GM12874 (cell line): ENCODE data around the gene POU2AF2.

Experiments used
- TF ChIP-seq, protein P1 (sequence below): IDR thresholded peaks from 2 replicates; pipeline ENCODE4 v1.5.1; 2011; ENCODE audit warnings: low read depth, mild to moderate bottlenecking, control low read depth, low read length, moderate library complexity; ENCODE audit not compliant: insufficient read depth

The POU2AF2 gene

DNA sequence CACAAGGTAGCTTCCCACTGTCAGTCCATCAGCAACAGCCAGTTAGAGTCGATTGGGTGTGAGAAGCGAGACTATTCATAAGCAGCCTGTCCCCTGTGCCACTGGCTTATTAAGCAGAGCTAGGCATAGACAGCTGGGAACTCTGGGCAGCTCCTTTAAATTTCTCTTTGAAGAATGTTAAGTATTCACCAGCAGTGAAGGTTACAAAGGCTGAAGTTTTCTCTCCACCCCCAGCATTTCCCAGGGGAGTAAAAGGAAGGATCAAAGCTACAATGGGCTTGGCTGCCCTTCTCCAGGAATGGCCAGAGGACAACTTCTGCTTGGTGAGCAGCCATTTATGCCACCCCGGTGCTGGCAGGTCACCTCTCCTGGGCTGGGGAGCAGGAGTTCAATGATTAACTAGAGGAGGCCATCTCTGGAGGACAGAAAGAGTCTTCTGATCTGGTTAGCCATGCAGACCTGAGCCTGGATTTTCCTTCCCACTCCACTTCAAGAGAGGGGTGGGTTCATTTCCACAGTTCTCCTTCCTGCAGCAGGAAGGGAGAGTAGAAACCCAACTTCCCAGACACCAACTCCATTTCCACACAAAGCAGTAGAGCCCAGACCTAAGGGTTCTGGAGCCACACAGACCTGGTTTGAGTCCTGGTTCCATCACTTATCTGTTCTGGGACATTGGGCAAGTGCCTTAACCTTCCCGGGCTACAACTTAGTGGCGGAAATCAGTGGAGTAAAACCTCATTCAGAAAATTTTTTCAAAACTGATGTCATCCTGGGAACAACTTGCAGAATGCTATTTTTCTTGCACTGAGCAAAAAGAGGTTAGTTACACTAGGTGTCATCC is 75.4 kb downstream of the POU2AF2 start:
- TF ChIP-seq, protein P1, sequence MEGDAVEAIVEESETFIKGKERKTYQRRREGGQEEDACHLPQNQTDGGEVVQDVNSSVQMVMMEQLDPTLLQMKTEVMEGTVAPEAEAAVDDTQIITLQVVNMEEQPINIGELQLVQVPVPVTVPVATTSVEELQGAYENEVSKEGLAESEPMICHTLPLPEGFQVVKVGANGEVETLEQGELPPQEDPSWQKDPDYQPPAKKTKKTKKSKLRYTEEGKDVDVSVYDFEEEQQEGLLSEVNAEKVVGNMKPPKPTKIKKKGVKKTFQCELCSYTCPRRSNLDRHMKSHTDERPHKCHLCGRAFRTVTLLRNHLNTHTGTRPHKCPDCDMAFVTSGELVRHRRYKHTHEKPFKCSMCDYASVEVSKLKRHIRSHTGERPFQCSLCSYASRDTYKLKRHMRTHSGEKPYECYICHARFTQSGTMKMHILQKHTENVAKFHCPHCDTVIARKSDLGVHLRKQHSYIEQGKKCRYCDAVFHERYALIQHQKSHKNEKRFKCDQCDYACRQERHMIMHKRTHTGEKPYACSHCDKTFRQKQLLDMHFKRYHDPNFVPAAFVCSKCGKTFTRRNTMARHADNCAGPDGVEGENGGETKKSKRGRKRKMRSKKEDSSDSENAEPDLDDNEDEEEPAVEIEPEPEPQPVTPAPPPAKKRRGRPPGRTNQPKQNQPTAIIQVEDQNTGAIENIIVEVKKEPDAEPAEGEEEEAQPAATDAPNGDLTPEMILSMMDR = no peak

DNA sequence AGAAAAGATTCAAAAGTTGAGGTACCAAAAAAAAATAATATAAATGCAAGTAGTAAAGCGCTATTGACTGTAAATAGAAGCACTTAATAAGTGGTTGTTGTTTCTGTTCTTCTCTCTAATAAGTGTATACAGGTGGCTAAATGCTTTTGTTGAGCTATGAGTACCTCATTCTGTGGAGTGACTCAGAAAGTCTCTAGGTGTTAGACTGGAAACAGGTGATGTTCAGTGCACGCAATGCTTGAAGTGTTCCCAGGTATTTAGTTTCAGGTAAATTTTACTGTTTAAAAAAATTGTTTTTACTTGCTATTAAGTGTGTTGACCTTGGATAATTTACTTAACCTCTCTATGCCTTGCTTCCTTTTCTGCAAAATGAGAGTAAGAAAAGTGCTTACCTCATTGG is 77.0 kb downstream of the POU2AF2 start:
- TF ChIP-seq, protein P1 = no peak

DNA sequence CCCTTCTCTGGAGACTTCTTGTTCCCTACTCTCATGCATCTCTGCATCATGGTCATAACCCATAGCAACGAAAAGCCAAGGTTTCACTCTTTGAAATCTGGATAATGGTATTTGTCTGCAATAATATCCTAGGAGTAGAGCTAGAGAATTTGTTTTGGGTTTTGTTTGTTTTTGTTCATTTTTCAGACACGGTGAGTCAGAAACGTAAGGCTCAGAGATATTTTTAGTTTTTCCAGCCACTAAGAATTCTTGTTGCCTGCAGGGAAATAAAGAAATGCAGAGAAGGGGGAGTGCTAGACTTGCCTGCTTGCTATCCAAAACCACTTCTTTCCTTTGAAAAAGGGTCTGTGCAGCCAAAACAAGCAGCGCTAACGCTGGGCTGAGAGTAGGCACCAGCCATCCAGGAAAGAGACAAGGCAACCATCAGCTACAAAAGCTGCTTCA is 78.8 kb downstream of the POU2AF2 start:
- TF ChIP-seq, protein P1 = no peak

DNA sequence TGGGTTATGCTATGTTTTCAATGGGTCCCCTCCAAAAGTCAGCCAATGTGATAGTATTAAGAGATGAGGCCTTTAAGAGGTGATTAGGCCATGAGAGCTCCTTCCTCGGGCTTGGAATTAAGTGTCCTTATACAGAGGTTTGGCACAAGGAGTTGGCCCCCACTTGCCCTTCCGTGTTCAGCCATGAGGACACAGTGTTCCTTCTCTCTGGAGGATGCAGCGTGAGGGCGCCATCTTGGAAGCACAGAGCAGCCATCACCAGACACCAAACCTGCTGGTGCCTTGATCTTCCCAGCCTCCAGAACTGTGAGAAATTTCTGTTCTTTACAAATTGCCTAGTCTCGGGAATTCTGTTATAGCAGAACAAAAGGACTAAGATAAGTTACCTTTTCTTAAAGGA is 79.7 kb downstream of the POU2AF2 start:
- TF ChIP-seq, protein P1 = no peak

DNA sequence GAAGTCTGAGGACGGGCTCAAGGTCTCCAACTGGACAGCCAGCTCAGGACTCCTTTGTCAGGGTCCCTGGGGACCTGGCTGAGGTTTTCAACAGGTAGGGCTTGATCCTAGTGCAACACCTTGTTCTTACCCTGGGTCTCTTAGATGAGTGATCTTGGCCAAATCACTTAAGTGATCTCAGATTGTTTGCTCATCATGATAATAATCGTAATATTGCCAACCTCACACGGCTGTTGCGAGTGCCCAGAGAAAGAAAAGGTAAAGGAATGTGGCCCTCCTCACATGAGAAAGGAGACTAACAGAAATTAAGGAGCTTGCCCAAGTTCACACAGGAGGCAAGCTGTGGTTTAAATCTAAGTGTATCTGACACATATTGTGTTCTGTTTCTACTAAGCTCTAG is 81.3 kb downstream of the POU2AF2 start:
- TF ChIP-seq, protein P1 = no peak

DNA sequence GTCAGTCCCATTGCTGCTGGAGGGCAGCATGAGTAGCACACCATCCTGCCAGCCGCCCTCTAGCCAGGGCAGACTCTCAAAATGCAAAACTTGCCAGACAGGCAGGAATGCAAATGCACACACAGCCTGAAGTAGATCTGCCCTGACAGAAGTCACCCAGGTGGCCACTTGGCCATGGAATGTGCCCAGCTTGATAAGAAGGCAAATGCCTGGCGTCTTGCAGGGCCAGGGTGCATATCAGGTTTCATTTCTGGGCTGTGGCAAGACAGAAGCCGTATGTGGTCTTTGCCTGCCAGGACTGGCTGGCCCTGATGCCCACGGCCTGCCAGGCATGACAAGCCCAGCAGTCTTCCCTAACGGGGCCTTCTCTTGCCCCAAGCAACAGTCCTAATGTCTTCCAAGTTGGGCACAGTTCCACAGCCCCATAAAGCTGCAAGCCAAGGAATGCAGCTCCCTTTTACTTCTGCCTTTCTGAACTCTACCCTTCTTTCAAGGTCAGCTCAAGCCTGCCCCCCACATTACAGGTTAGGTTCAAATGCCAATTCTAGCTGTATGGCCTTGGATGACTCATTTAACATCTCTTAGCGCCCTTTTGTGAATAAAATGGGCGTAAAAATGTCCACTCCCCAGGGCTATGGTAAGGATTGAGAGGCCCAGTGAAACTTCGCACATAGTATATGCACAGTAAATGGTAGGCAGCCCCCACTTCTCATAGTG is 82.5 kb downstream of the POU2AF2 start:
- TF ChIP-seq, protein P1 = no peak
